ENCODE results near the gene FAM117B. TPM values are rescaled to one million over a fixed set of nuclear protein-coding genes. Genes with fewer than 3 reads are reported as not detected.

FAM117B gene
- polyA plus RNA-seq, 2 of the 4 experiments (the other 2 are of a cell fraction): 3.6 TPM

DNA sequence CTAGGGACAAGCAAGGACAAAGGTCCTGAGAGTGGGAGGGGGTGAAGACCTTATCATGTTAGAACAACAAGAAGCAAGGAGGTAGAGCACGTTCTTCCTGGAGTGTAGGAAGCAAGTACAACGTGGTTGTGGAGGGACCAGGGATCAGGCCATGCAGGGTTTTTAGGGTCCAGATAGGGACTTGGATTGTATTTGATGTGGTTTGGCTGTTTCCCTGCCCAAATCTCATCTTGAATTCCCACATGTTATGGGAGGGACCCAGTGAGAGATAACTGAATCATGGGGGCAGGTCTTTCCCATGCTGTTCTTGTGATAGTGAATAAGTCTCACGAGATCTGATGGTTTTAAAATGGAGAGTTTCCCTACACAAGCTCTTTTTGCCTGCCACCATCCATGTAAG is 183.6 kb downstream of the FAM117B start:
- Histone ChIP-seq H3K4me1 (peaks cover 7% of the 10 kb centered on the region; the same call in 1 of the 3 replicates), H3K27ac (no peak overlapping the region), H3K9me3 (no peaks in the 10 kb centered on the region), H3K4me3 (no peak overlapping the region), H3K4me2 (no peak overlapping the region)
- ATAC-seq (no peak), DNase-seq (ENCODE audit: low read depth in 1 of 2, low spot score in 1 of 2) (no peak), FAIRE-seq (no peak)
- ChIA-PET CTCF (no interaction called here), POLR2A (no interaction called here)
- WGBS (ENCODE audit: missing lambda C conversion rate): 78% methylated on average over 3 of the region's 3 CpGs
- TF ChIP-seq RCOR1 (IDR thresholded peaks at IDR 0.05; ENCODE audit: low read depth, low read length) (no peak), FOSB (CRISPR knock-in tag; IDR thresholded peaks at IDR 0.05) (no peak), EHF (CRISPR knock-in tag; IDR thresholded peaks at IDR 0.05) (no peak), EHMT2 (IDR thresholded peaks at IDR 0.05; ENCODE audit: low read depth) (no peak), CBX2 (IDR thresholded peaks at IDR 0.05; ENCODE audit: borderline replicate concordance, low read depth) (no peak), HMGXB4 (CRISPR knock-in tag; IDR thresholded peaks at IDR 0.05; ENCODE audit: borderline replicate concordance) (no peak), HOXA7 (CRISPR knock-in tag; IDR thresholded peaks at IDR 0.05) (no peak), RFX5 (IDR thresholded peaks at IDR 0.05) (no peak), ZSCAN20 (CRISPR knock-in tag; IDR thresholded peaks at IDR 0.05) (no peak), KDM1A (IDR thresholded peaks at IDR 0.05; ENCODE audit: low read depth) (no peak)
- TF ChIP-seq, protein P1, sequence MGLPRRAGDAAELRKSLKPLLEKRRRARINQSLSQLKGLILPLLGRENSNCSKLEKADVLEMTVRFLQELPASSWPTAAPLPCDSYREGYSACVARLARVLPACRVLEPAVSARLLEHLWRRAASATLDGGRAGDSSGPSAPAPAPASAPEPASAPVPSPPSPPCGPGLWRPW (IDR thresholded peaks at IDR 0.05): no peak
- TF ChIP-seq, protein P2, sequence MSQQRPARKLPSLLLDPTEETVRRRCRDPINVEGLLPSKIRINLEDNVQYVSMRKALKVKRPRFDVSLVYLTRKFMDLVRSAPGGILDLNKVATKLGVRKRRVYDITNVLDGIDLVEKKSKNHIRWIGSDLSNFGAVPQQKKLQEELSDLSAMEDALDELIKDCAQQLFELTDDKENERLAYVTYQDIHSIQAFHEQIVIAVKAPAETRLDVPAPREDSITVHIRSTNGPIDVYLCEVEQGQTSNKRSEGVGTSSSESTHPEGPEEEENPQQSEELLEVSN (IDR thresholded peaks at IDR 0.05; ENCODE audit: borderline replicate concordance, low read depth): no peak
- TF ChIP-seq, protein P3, sequence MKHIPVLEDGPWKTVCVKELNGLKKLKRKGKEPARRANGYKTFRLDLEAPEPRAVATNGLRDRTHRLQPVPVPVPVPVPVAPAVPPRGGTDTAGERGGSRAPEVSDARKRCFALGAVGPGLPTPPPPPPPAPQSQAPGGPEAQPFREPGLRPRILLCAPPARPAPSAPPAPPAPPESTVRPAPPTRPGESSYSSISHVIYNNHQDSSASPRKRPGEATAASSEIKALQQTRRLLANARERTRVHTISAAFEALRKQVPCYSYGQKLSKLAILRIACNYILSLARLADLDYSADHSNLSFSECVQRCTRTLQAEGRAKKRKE (CRISPR knock-in tag; IDR thresholded peaks at IDR 0.05; ENCODE audit: low read depth): no peak
- TF ChIP-seq, protein P4, sequence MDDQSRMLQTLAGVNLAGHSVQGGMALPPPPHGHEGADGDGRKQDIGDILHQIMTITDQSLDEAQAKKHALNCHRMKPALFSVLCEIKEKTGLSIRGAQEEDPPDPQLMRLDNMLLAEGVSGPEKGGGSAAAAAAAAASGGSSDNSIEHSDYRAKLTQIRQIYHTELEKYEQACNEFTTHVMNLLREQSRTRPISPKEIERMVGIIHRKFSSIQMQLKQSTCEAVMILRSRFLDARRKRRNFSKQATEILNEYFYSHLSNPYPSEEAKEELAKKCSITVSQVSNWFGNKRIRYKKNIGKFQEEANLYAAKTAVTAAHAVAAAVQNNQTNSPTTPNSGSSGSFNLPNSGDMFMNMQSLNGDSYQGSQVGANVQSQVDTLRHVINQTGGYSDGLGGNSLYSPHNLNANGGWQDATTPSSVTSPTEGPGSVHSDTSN (IDR thresholded peaks at IDR 0.05): no peak
- TF ChIP-seq, protein P5, sequence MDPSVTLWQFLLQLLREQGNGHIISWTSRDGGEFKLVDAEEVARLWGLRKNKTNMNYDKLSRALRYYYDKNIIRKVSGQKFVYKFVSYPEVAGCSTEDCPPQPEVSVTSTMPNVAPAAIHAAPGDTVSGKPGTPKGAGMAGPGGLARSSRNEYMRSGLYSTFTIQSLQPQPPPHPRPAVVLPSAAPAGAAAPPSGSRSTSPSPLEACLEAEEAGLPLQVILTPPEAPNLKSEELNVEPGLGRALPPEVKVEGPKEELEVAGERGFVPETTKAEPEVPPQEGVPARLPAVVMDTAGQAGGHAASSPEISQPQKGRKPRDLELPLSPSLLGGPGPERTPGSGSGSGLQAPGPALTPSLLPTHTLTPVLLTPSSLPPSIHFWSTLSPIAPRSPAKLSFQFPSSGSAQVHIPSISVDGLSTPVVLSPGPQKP (IDR thresholded peaks at IDR 0.05; ENCODE audit: low read depth, low read length): no peak

Small RNAs within 50 kb of the gene (small RNA-seq; reads per million reads assigned to genes)
- gene MTND4LP17: 0 reads per million in 6 experiments

Other genes starting within 250 kb of the FAM117B start
- 4.7 and 6.0 TPM in 2 replicates for gene ICA1L, start 236.8 kb downstream of the FAM117B start, polyA plus RNA-seq (2011; rRNA removed)
- gene ICA1L, start 236.8 kb downstream of the FAM117B start, polyA plus RNA-seq (2017; fragmentation: RNase III; extraction: RNeasy Plus Mini Kit Qiagen cat#74134 plus additional on column Dnase treatment): 1.6 to 2.2 TPM (median 2.2 TPM) in 3 replicates